Fibroblast of villous mesenchyme (primary cell): ENCODE measurements around the gene IFITM5. TPM values are rescaled to one million over a fixed set of nuclear protein-coding genes. Genes with fewer than 3 reads are reported as not detected.
"Not testable (repeated sequence)": the region's sequence is repeated elsewhere in the genome, so short reads cannot be mapped to it uniquely, and the experiment has no call there.

Source experiments
- DNase-seq: peaks from one replicate; pipeline ENCODE4 v3.0.0-alpha.2; 2010; ENCODE audit warnings: low read depth
- H3K4me3 ChIP-seq: 2 replicates; pipeline ENCODE4 v1.5.1; 2011; ENCODE audit warnings: low read depth, mild to moderate bottlenecking, low read length
- CTCF ChIP-seq: IDR thresholded peaks from 2 replicates; pipeline ENCODE4 v1.5.1; 2012; ENCODE audit warnings: low read depth, mild to moderate bottlenecking, low read length; ENCODE audit not compliant: insufficient read depth
- total RNA-seq: library from RNA; depleted of rRNA; stranded (reverse); fragments of >200 nt; gene quantifications from 2 replicates; pipeline ENCODE4 v1.2.3, GENCODE V29; 2012

IFITM5 gene
- total RNA-seq, 1 donor: not detected

- no peak for DNase-seq
- no peak for TF ChIP-seq CTCF
- no peak overlapping the region for H3K4me3 ChIP-seq
These were observed 32.2 kb upstream of the IFITM5 start for GRCh38 chr11:331358-332060.

- no peak for DNase-seq
- no peak for TF ChIP-seq CTCF
- no peak overlapping the region for H3K4me3 ChIP-seq
These were observed 31.5 kb upstream of the IFITM5 start for GRCh38 chr11:330694-331357.

- no peak for TF ChIP-seq CTCF
- no peak for DNase-seq
- H3K4me3 ChIP-seq: no peak overlapping the region
These were observed 31.0 kb upstream of the IFITM5 start for GRCh38 chr11:330307-330693.

- TF ChIP-seq CTCF: no peak
- no peak overlapping the region for H3K4me3 ChIP-seq
- no peak for DNase-seq
These were observed 30.5 kb upstream of the IFITM5 start for GRCh38 chr11:329886-330253.

GRCh38 chr11:328516-329100, 29.3 kb upstream of the IFITM5 start:
- H3K4me3 ChIP-seq, DNase-seq: not testable (repeated sequence)

- no peak for TF ChIP-seq CTCF
- H3K4me3 ChIP-seq: no peak overlapping the region
- DNase-seq: no peak
These were observed 28.7 kb upstream of the IFITM5 start for GRCh38 chr11:328012-328411.

- no peak overlapping the region for H3K4me3 ChIP-seq
- TF ChIP-seq CTCF: no peak
These were observed 28.2 kb upstream of the IFITM5 start for GRCh38 chr11:327581-327923.

More at GRCh38 chr11:327581-327923, 28.2 kb upstream of the IFITM5 start:
- no peak for DNase-seq
